ENCODE measurements around the gene HTR7.
"Not testable (repeated sequence)": the region's sequence is repeated elsewhere in the genome, so short reads cannot be mapped to it uniquely, and the experiment has no call there.

The HTR7 gene

GRCh38 chr10:90858461-90858968 lies 676 bp upstream of the HTR7 start:
- DNase-seq (ENCODE audit: low read depth, low spot score) = no peak

- DNase-seq (ENCODE audit: low read depth, low spot score) = peak; percentile 51
These were observed 740 bp downstream of the HTR7 start for GRCh38 chr10:90856964-90857634.

- no peak for DNase-seq (ENCODE audit: low read depth, low spot score)
These were observed 1.6 kb downstream of the HTR7 start for GRCh38 chr10:90856261-90856660.

- DNase-seq (ENCODE audit: low read depth, low spot score) = no peak
These were observed 2.7 kb downstream of the HTR7 start for GRCh38 chr10:90855126-90855525.

GRCh38 chr10:90849956-90850749 lies 7.7 kb downstream of the HTR7 start:
- no peak for DNase-seq (ENCODE audit: low read depth, low spot score)

- DNase-seq (ENCODE audit: low read depth, low spot score) = no peak
These were observed 10.4 kb downstream of the HTR7 start for GRCh38 chr10:90847436-90847835.

GRCh38 chr10:90846746-90847145 lies 11.1 kb downstream of the HTR7 start:
- no peak for DNase-seq (ENCODE audit: low read depth, low spot score)

- DNase-seq (ENCODE audit: low read depth, low spot score) = no peak
These were observed 12.1 kb downstream of the HTR7 start for GRCh38 chr10:90845726-90846125.

- no peak for DNase-seq (ENCODE audit: low read depth, low spot score)
These were observed 15.1 kb downstream of the HTR7 start for GRCh38 chr10:90842725-90843124.

GRCh38 chr10:90837486-90837885 lies 20.4 kb downstream of the HTR7 start:
- no peak for DNase-seq (ENCODE audit: low read depth, low spot score)

GRCh38 chr10:90834326-90834725 lies 23.5 kb downstream of the HTR7 start:
- no peak for DNase-seq (ENCODE audit: low read depth, low spot score)

- no peak for DNase-seq (ENCODE audit: low read depth, low spot score)
These were observed 25.7 kb downstream of the HTR7 start for GRCh38 chr10:90832111-90832510.

GRCh38 chr10:90822508-90822907 lies 35.3 kb downstream of the HTR7 start:
- peak; percentile 65 for DNase-seq (ENCODE audit: low read depth, low spot score)

GRCh38 chr10:90821864-90822263 lies 36.0 kb downstream of the HTR7 start:
- DNase-seq (ENCODE audit: low read depth, low spot score) = not testable (repeated sequence)

- no peak for DNase-seq (ENCODE audit: low read depth, low spot score)
These were observed 37.9 kb downstream of the HTR7 start for GRCh38 chr10:90819911-90820310.

- DNase-seq (ENCODE audit: low read depth, low spot score) = no peak
These were observed 39.1 kb downstream of the HTR7 start for GRCh38 chr10:90818736-90819135.

- no peak for DNase-seq (ENCODE audit: low read depth, low spot score)
These were observed 40.5 kb downstream of the HTR7 start for GRCh38 chr10:90817128-90817889.

GRCh38 chr10:90816466-90816865 lies 41.4 kb downstream of the HTR7 start:
- no peak for DNase-seq (ENCODE audit: low read depth, low spot score)

GRCh38 chr10:90813594-90814365 lies 44.1 kb downstream of the HTR7 start:
- no peak for DNase-seq (ENCODE audit: low read depth, low spot score)

GRCh38 chr10:90807106-90807505 lies 50.7 kb downstream of the HTR7 start:
- not testable (repeated sequence) for DNase-seq (ENCODE audit: low read depth, low spot score)

- no peak for DNase-seq (ENCODE audit: low read depth, low spot score)
These were observed 51.2 kb downstream of the HTR7 start for GRCh38 chr10:90806677-90807076.
